CD4-positive, alpha-beta memory T cell (primary cell): ENCODE measurements around the gene IGFL2. TPM values are rescaled to one million over a fixed set of nuclear protein-coding genes. Genes with fewer than 3 reads are reported as not detected.
"Not testable (repeated sequence)": the region's sequence is repeated elsewhere in the genome, so short reads cannot be mapped to it uniquely, and the experiment has no call there.

Experiments used
- CTCF ChIA-PET: fragments of 350-600 bp; sonication (Branson Sonifier 250); formaldehyde crosslinking; loops from one replicate; lab custom pipeline; 2021; ENCODE audit warnings: inconsistent platforms; ENCODE audit not compliant: partially characterized antibody; lab: Charles Lee
- POLR2A ChIA-PET: fragments of 350-600 bp; sonication (Branson Sonifier 250); formaldehyde crosslinking; loops from one replicate; lab custom pipeline; 2021; ENCODE audit not compliant: partially characterized antibody; lab: Charles Lee
- DNase-seq, 5 donors: peaks; one replicate each; pipeline versions ENCODE4 v3.0.0 to v3.0.0-alpha.2; 2020 to 2022; ENCODE audit warnings: mixed read lengths in 1 of 5
- H3K27ac ChIP-seq: one replicate; pipeline ENCODE4 v1.7.0; 2013; ENCODE audit warnings: low read depth, low read length
- H3K27me3 ChIP-seq: 2 replicates; pipeline ENCODE4 v1.7.0; 2013; ENCODE audit warnings: mild to moderate bottlenecking, low read length, moderate library complexity; ENCODE audit not compliant: insufficient read depth
- H3K36me3 ChIP-seq: 2 replicates; pipeline ENCODE4 v1.7.0; 2013; ENCODE audit warnings: mild to moderate bottlenecking, low read length, moderate library complexity; ENCODE audit not compliant: insufficient read depth
- H3K4me1 ChIP-seq: 2 replicates; pipeline ENCODE4 v1.7.0; 2013; ENCODE audit warnings: mild to moderate bottlenecking, low read length, moderate library complexity; ENCODE audit not compliant: insufficient read depth
- H3K4me3 ChIP-seq, 2 donors: one replicate each; pipeline ENCODE4 v1.7.0; 2013; ENCODE audit warnings: low read length in 2 of 2, mild to moderate bottlenecking in 1 of 2
- H3K9me3 ChIP-seq, 2 donors: one replicate each; pipeline ENCODE4 v1.7.0; 2013; ENCODE audit warnings: low read length in 2 of 2, control low read depth in 1 of 2; ENCODE audit not compliant: control insufficient read depth in 1 of 2
- H3K27ac Mint-ChIP-seq, 7 donors: one replicate each; pipeline ENCODE4 v1.8.0; 2020 to 2021; ENCODE audit warnings: mixed read lengths in 7 of 7, mild to moderate bottlenecking in 6 of 7, inconsistent platforms in 3 of 7, moderate library complexity in 3 of 7
- H3K27me3 Mint-ChIP-seq, 2 donors: one replicate each; pipeline ENCODE4 v1.8.0; 2020 to 2021; ENCODE audit warnings: mixed read lengths in 2 of 2
- H3K36me3 Mint-ChIP-seq, 2 donors: one replicate each; pipeline ENCODE4 v1.8.0; 2020 to 2021; ENCODE audit warnings: mixed read lengths in 2 of 2, inconsistent platforms in 1 of 2, mild to moderate bottlenecking in 1 of 2
- H3K4me1 Mint-ChIP-seq, 4 donors: one replicate each; pipeline ENCODE4 v1.8.0; 2020 to 2021; ENCODE audit warnings: mixed read lengths in 4 of 4, mild to moderate bottlenecking in 1 of 4
- H3K4me3 Mint-ChIP-seq, 8 donors: one replicate each; pipeline ENCODE4 v1.8.0; 2020 to 2021; ENCODE audit warnings: mixed read lengths in 8 of 8, mild to moderate bottlenecking in 7 of 8, moderate library complexity in 6 of 8, inconsistent platforms in 3 of 8
- H3K9me3 Mint-ChIP-seq, 8 donors: one replicate each; pipeline ENCODE4 v1.8.0; 2020 to 2021; ENCODE audit warnings: mixed read lengths in 8 of 8, mild to moderate bottlenecking in 5 of 8, inconsistent platforms in 3 of 8, moderate library complexity in 1 of 8
- intact Hi-C: fragments of 100-400 bp; cut with micrococcal nuclease; formaldehyde crosslinking; loops from one replicate; pipeline ENCODE4 v1.15.1; 2023
- polyA plus RNA-seq, 2 donors: library from polyadenylated mRNA; unstranded; fragments of 300-500 nt; fragmentation: Illumina TruSeq; gene quantifications; one replicate each; pipeline ENCODE4 v1.2.3, GENCODE V29; 2021
- total RNA-seq, 2 experiments: library from RNA; stranded (reverse); gene quantifications; one replicate each; pipeline ENCODE4 v1.2.3, GENCODE V29; 2021

Gene IGFL2
- total and polyA plus RNA-seq, 4 experiments from 2014 or later = 0.28 to 0.47 TPM; not detected in 2

GRCh38 chr19:46180701-46181387 is 32.8 kb downstream of the IGFL2 start:
- H3K9me3 Mint-ChIP-seq = peaks cover 0 to 2% (median 0%) of the 10 kb centered on the region in 8 donors
- no peak for DNase-seq
- ChIA-PET POLR2A (no interaction called here), CTCF (no interaction called here)
- H3K4me1 Mint-ChIP-seq = peaks cover 0 to 11% (median 2%) of the 10 kb centered on the region in 4 donors
- no peaks in the 10 kb centered on the region for H3K36me3 Mint-ChIP-seq
- no peak overlapping the region for H3K4me3 ChIP-seq
- H3K27me3 Mint-ChIP-seq = peaks cover 10 to 23% of the 10 kb centered on the region in 2 donors
- H3K4me1 ChIP-seq = no peaks in the 10 kb centered on the region
- H3K4me3 Mint-ChIP-seq = no peak overlapping the region
- H3K27me3 ChIP-seq = no peaks in the 10 kb centered on the region
- H3K36me3 ChIP-seq = no peaks in the 10 kb centered on the region
- no peak overlapping the region for H3K27ac Mint-ChIP-seq
- H3K27ac ChIP-seq = no peak overlapping the region
- intact Hi-C loops = no loop called here
- H3K9me3 ChIP-seq = no peaks in the 10 kb centered on the region

- Mint-ChIP-seq H3K4me3 (no peak overlapping the region), H3K4me1 (peaks cover 0 to 11% (median 2%) of the 10 kb centered on the region in 4 donors), H3K27me3 (peaks cover 10 to 24% of the 10 kb centered on the region in 2 donors), H3K27ac (no peak overlapping the region), H3K9me3 (no peaks in the 10 kb centered on the region), H3K36me3 (no peaks in the 10 kb centered on the region)
- Histone ChIP-seq H3K9me3 (no peaks in the 10 kb centered on the region), H3K27me3 (no peaks in the 10 kb centered on the region), H3K4me3 (no peak overlapping the region), H3K27ac (no peak overlapping the region), H3K4me1 (no peaks in the 10 kb centered on the region), H3K36me3 (no peaks in the 10 kb centered on the region)
- no peak for DNase-seq
- POLR2A ChIA-PET = no interaction called here
- CTCF ChIA-PET = no interaction called here
- intact Hi-C loops = no loop called here
Measured at GRCh38 chr19:46181388-46181779, 33.3 kb downstream of the IGFL2 start.

GRCh38 chr19:46182476-46182875 is 34.4 kb downstream of the IGFL2 start:
- Histone ChIP-seq H3K4me1 (no peaks in the 10 kb centered on the region), H3K36me3 (no peaks in the 10 kb centered on the region), H3K27me3 (no peaks in the 10 kb centered on the region), H3K4me3 (no peak overlapping the region), H3K9me3 (no peaks in the 10 kb centered on the region), H3K27ac (no peak overlapping the region)
- no peaks in the 10 kb centered on the region for H3K9me3 Mint-ChIP-seq
- intact Hi-C loops = no loop called here
- H3K27ac Mint-ChIP-seq = no peak overlapping the region
- no peak overlapping the region for H3K4me3 Mint-ChIP-seq
- CTCF ChIA-PET = no interaction called here
- peaks cover 0 to 11% (median 2%) of the 10 kb centered on the region in 4 donors for H3K4me1 Mint-ChIP-seq
- POLR2A ChIA-PET = no interaction called here
- peaks cover 10 to 22% of the 10 kb centered on the region in 2 donors for H3K27me3 Mint-ChIP-seq
- DNase-seq = no peak
- no peaks in the 10 kb centered on the region for H3K36me3 Mint-ChIP-seq

GRCh38 chr19:46184775-46185710 is 37.0 kb downstream of the IGFL2 start:
- Mint-ChIP-seq H3K4me3 (peak overlapping the region in 1 of 8 donors; percentile 12), H3K27me3 (peaks cover 12 to 31% of the 10 kb centered on the region in 2 donors), H3K4me1 (peaks cover 0 to 11% (median 2%) of the 10 kb centered on the region in 4 donors)
- POLR2A ChIA-PET, H3K27ac ChIP-seq, intact Hi-C loops, DNase-seq, H3K27ac Mint-ChIP-seq, H3K36me3 Mint-ChIP-seq, H3K9me3 Mint-ChIP-seq, H3K4me3 ChIP-seq, H3K27me3 ChIP-seq, H3K36me3 ChIP-seq, H3K9me3 ChIP-seq, H3K4me1 ChIP-seq: not testable (repeated sequence)
- CTCF ChIA-PET = interaction anchor here (0.6 kb wide), 1 partner anchor 1848 kb away, joined by 3 read pairs; no protein-coding TSS in a partner anchor

GRCh38 chr19:46186101-46186716 is 38.2 kb downstream of the IGFL2 start:
- Mint-ChIP-seq H3K36me3 (no peaks in the 10 kb centered on the region), H3K9me3 (no peaks in the 10 kb centered on the region), H3K4me3 (no peak overlapping the region), H3K27me3 (peaks cover 15 to 41% of the 10 kb centered on the region in 2 donors), H3K4me1 (peaks cover 0 to 10% (median 2%) of the 10 kb centered on the region in 4 donors), H3K27ac (no peak overlapping the region)
- Histone ChIP-seq H3K27ac (no peak overlapping the region), H3K27me3 (peaks cover 5% of the 10 kb centered on the region), H3K4me3 (no peak overlapping the region), H3K36me3 (no peaks in the 10 kb centered on the region), H3K9me3 (no peaks in the 10 kb centered on the region), H3K4me1 (no peaks in the 10 kb centered on the region)
- CTCF ChIA-PET = interaction anchor here (0.6 kb wide), 1 partner anchor 1846 kb away, joined by 3 read pairs; no protein-coding TSS in a partner anchor
- POLR2A ChIA-PET = no interaction called here
- intact Hi-C loops = no loop called here
- no peak for DNase-seq

GRCh38 chr19:46186717-46187101 is 38.7 kb downstream of the IGFL2 start:
- no peak for DNase-seq
- Histone ChIP-seq H3K27me3 (peaks cover 5% of the 10 kb centered on the region), H3K27ac (no peak overlapping the region), H3K36me3 (no peaks in the 10 kb centered on the region), H3K4me3 (no peak overlapping the region), H3K4me1 (no peaks in the 10 kb centered on the region), H3K9me3 (no peaks in the 10 kb centered on the region)
- no peaks in the 10 kb centered on the region for H3K36me3 Mint-ChIP-seq
- intact Hi-C loops = no loop called here
- ChIA-PET POLR2A (no interaction called here), CTCF (no interaction called here)
- H3K27ac Mint-ChIP-seq = no peak overlapping the region
- no peak overlapping the region for H3K4me3 Mint-ChIP-seq
- peaks cover 0 to 6% (median under 1%) of the 10 kb centered on the region in 4 donors for H3K4me1 Mint-ChIP-seq
- no peaks in the 10 kb centered on the region for H3K9me3 Mint-ChIP-seq
- H3K27me3 Mint-ChIP-seq = peaks cover 17 to 43% of the 10 kb centered on the region in 2 donors
